Glomerular endothelial cell (primary cell): ENCODE results near the gene FPR1. TPM values are rescaled to one million over a fixed set of nuclear protein-coding genes. Genes with fewer than 3 reads are reported as not detected.

Source experiments
- DNase-seq: peaks from one replicate; pipeline ENCODE4 v3.0.0-alpha.2; 2011; ENCODE audit warnings: low read depth, low spot score; ENCODE audit errors: extremely low read depth
- total RNA-seq: library from RNA; depleted of rRNA; stranded (reverse); fragments of >200 nt; gene quantifications from 2 replicates; pipeline ENCODE4 v1.2.3, GENCODE V29; 2015

The FPR1 gene
- total RNA-seq: not detected in 2 replicates

DNA sequence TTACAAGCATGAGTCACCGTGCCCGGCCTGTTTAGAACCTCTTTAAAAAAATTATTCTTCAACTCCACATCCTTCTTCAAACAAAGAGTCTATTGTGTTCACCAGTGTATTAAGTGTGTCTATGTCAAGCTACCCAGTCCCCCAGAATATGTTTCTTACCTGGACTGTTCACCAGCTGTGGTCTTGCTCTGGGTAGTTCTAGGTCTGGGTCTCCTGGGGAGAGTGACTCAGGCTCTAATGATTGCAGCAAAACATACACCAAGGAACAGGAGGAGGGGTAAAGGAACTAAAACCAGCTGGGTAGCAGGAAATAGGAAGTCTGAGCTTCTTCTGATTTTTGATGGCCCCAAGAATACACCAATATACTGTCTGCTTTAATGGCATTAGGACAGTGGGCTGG is at the start of gene FPR1:
Gene FPR1, minus strand, starts transcription at position 224 of the 400 bp plus-strand sequence. CDS start 4,884 bp downstream, outside the sequence.
- DNase-seq: no peak

DNA sequence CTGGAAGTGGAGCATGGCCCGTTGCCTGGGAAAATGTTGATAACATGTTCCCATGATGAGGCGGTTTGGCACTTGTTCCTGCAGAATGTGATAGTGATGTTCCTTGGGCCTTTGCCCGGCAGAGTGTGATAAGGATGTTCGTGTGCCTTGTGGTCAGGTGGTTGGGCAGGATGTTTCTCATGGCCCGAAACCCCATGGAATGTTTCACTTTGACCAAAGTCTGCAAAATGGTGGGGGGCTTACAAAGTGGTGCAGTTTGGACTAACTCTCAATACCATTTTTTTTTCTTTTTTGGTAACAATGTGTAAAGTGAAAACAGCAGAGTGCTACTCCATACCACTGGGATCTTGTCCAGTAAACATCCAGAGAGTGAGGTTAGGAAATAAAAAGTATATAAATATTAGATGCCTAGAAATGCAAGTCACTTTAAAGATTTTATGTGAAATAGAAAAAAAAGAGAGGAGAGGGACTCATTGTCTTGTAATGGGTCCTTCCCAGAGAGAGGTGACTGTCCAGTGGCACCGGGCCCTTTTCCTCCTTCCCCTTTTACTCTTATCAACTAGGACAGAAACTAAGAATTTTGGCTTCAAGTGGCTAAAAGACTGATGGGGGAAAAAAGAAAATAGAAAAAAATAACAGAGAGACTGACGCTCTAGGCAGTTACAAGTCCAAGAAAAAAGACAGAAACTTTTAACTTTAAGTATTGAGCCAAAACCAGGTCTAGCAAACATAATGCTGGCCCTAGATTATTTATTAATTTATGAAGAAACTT is 49.0 kb upstream of the FPR1 start:
- no peak for DNase-seq

DNA sequence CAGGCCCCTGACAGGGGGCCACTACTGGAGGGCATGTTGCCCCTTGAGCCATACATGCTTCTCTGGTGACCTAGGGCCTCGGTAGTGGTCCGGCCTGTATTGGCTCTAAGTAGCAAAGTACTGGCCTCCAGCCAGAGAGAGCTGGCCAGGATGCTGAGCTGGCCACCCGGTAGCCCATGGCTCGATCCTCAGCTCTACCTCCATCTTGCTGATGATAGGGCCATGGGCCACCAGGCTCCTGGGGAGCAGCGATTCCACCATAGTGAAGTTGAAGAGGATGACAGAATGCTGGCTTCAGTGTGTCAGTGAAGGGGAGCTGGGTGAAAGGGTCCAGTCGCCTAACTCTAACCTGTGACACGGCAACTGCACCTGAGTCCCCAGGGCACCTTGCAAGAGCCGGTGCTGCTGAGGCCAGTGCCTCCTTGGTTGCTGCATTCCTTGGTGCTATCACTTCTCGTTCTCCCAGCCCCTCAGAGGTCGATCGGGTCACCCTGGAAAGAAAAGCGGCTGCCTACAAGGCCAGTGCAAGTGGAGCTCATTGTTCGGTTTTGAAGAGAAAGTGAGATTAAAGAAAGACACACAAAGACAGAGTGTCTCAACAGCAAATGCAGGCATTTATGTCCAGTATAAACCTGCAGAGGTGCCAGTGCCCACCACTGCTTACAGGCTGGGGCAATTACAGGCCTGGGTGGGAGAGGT is 48.2 kb upstream of the FPR1 start:
- DNase-seq: no peak

GRCh38 chr19:51799034-51799773 is 47.5 kb upstream of the FPR1 start:
- peak; percentile 68 for DNase-seq

- no peak for DNase-seq
These were observed 46.4 kb upstream of the FPR1 start for GRCh38 chr19:51798062-51798461.

DNA sequence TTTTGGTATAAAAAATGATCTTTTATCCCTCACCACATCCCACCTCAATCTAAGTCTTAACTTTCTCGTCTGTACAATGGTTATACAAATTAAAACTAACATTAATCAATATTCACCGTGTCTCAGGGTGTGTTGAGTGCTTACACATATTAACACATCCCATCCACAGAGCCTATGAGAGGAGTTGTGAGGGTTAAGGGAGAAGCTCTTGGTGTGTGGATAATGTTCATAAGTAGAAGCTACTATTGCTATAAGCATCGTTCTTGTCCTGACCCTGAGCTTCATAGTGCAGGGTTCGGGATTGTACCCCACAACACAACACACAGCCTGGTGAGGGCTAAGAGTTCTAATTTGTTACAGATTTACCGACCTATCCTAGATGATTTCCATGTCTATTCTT is 45.8 kb upstream of the FPR1 start:
- DNase-seq: no peak

DNA sequence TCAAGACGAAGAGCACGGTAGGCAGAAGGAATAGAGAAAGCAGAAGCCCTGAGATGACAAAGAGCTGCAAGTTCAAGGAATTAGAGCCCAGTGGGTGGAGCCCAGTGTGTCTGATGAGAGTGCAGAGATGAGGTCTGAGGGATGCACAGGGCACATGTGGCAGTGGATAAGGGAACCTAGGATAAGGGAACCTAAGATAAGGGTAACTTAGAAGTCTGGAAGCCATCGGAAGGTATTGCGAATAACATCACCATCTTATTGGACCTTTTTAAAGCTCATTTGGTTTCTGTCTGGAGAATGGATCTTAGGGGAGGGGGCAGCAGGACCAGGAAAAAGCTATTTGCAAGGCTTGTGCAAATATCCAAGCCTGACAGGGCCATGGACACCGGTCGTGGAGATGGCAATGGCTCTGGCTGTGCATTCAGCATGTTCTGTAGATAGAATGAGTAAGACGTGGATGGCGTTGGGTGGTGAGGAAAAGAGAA is 44.6 kb upstream of the FPR1 start:
- no peak for DNase-seq

- no peak for DNase-seq
These were observed 43.3 kb upstream of the FPR1 start, which contains the start of gene FPR3 for GRCh38 chr19:51794885-51795490. Gene FPR3, plus strand, starts transcription at chr19:51795157. Its CDS starts 28,592 bp downstream, at chr19:51823749.

GRCh38 chr19:51793994-51794393 is 42.3 kb upstream of the FPR1 start:
- no peak for DNase-seq

DNA sequence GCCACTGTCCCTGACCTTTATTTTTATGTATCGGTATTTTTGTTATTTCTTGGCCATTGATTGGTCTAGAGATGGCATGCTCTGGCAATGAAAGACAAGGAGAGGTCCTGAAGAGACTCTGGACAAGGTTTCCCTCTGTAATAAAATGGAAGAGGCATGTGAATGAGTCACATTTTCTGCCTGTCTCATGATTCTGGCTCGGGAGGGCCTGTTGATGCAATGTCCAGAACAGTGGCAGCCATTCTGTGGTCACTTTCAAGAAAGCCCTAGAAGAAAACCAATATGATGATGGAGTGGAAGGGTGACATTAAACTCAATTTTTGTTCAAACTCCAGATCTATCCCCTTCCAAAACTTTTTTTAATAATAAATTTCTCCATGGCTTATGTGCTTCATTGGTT is 41.3 kb upstream of the FPR1 start:
- no peak for DNase-seq

GRCh38 chr19:51789061-51789795 is 37.5 kb upstream of the FPR1 start:
- no peak for DNase-seq

DNA sequence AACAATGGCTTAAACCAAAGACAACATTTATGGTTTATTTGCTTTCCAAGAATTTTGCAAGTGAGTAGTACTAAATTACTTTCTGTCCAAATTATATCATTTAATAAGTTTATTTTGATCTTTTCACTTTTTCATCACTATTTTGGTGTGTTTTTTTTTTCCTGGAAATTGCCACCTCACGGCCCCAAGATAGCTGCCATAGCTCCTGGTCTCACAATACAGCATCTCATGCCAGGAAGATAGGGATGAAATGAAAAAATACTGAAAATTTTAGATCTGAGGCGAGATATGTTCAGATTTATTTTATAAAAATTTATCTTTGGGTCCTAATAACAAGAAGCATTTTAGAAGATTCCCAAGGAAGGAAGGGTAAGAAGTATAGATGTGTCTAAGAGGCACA is 36.4 kb upstream of the FPR1 start:
- DNase-seq: no peak

- no peak for DNase-seq
These were observed 35.2 kb upstream of the FPR1 start for GRCh38 chr19:51786646-51787494.

DNA sequence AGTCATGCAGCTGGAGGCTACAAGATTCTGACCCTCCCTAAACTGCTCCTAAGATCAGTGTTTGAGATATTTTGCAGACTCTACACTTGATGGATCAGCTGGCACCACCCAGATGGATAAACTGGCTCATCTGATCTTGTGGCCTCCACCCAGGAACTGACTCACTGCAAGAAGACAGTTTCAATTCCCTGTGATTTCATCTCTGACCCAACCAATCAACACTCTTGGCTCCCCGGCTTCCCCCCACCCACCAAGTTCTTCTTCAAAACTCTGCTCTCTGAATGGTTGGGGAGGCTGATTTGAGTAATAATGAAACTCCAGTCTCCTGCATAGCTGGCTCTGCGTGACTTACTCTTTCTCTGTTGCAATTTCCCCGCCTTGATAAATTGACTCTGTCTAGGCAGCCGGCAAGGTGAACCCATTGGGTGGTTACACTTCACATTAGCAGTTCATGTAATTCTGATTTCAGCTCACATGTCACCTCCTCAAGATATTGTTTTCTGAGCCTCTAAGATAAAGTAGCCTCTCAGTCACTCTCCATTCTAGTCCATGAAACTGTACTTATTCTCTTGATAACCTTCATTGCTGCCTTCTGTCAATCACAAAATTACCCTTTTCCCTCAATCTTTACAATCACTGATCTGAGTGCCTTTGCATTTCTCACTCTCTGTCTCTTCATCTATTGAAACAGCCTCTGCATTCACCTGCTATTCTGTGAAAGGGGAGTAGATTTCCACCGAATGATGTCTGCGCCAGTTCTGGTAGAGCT is 33.4 kb upstream of the FPR1 start:
- no peak for DNase-seq

DNA sequence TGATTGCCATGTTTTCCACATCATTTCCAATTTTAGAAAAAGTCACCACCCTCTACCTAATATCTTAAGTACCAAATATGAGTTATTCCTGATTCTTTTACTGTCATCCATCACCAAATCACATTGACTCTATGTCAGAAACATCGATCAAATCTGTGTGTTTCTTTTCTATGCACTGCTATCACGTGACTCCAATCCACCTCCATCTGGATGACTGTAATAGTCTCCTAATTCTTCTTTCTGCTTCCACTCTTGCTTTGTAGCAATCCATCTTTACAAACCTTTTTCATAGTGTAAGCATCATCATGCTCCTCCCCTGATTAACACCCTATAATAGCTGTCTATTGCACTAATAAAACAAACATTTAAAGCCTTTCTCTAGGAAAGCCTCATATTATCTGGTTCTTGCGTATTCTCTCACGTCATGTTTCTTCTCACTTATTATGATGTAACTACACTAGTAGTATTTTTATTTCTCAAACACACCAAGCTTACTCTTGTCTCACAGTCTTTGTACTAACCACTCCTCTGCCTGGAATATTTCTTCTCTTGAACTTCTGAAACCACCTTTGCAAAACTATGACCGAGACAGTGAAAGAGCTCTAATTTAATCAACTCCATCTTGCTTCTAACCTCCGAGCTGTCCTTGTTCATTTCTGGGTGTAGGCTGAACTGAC is 32.6 kb upstream of the FPR1 start:
- DNase-seq: no peak

DNA sequence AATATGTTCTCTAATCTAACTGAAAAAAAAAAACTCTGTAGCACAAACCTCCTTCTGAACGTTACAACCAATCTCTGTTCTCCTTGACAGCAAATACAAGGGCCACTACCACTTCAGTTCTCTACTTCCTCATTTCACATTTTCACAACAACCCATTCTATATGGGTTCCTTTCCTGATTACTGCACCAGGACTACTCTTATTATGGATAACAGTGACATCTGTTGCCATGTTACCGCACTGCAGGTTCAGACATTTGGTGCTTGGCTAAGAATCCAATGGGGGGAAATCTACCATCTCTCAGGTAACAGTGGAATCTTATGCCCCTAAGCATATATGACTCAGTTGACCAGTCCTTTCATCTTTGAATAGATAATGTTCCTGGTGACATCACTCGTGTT is 31.7 kb upstream of the FPR1 start:
- DNase-seq: no peak

DNA sequence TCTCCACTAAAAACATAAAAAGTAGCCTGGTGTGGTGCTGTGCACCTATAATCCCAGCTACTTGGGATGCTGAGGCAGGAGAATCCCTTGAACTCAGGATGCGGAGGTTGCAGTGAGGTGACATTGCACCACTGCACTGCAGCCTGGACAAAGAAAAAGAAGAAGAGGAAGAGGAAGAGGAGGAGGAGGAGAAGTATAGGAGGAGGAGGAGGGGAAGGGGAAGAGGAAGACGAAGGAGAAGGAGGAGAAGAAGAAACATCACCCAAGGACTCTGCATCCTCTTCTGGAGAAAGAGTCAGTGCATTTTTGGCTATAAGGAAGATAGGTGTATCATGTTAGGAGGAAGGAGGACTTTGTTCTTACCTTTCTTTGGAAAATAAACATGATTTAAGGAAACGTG is 30.3 kb upstream of the FPR1 start:
- DNase-seq: no peak

DNA sequence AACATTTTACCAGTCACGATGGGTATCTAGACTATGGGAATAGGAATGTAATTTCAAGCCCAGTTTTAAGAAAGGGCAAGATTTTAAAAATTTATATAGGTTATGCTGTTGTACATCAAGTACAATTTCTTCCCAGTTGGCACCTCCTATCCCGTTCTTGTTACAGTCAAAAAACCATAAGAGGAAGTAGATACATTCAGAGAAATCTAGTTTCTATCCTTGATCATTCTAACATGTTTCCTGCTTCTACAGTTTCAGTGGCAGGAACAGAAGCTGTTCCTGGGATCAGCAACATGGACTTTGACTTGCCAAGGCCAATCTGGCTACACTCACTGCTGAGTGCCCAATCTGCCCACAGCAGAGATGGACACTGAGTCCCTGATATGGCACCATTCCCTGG is 28.6 kb upstream of the FPR1 start:
- no peak for DNase-seq
